HG03457 (cell line): Measurements from ENCODE around the gene SSNA1.

Source experiments
- ATAC-seq: cut with Tn5 transposase; IDR thresholded peaks from one replicate; pipeline ENCODE4 v1.9.1; 2021; ENCODE audit warnings: moderate number of reproducible peaks; ENCODE audit not compliant: unreplicated experiment

The SSNA1 gene

DNA sequence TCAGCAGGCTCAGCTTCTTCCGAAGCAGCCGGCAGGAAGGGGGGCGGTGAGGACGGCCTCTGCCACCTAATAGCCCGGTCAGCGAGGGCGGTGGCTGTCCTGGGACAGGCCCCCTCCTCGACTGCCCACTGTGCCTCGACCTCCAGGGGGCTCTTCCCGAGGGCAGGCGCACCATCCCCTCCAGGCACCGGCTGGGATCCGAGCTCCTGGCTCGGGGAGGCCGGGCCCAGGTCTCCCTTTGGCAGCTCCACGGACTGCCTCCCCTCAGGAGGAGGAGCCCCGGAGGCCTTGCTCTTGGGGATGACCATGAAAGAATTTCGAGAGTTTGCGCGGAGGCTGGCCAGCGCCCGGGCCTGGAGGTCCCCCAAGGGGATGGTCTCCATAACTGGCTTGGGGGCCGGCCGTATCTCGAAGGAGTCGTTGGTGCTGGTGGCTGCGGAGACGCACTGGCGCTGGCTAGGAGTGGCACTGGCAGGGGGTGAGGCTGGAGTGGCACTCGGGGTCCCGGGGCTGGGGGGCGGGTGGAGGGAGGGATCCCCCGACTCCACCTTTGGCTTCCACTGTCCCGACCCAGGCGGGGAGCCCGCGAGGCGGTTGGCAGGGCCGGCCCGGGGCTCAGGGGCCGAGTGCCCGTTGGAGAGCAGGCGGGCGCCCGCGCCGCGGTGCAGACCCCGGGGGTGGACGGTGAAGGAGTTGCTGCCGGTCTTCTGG lies 11.1 kb downstream of the SSNA1 start:
- ATAC-seq: no peak

DNA sequence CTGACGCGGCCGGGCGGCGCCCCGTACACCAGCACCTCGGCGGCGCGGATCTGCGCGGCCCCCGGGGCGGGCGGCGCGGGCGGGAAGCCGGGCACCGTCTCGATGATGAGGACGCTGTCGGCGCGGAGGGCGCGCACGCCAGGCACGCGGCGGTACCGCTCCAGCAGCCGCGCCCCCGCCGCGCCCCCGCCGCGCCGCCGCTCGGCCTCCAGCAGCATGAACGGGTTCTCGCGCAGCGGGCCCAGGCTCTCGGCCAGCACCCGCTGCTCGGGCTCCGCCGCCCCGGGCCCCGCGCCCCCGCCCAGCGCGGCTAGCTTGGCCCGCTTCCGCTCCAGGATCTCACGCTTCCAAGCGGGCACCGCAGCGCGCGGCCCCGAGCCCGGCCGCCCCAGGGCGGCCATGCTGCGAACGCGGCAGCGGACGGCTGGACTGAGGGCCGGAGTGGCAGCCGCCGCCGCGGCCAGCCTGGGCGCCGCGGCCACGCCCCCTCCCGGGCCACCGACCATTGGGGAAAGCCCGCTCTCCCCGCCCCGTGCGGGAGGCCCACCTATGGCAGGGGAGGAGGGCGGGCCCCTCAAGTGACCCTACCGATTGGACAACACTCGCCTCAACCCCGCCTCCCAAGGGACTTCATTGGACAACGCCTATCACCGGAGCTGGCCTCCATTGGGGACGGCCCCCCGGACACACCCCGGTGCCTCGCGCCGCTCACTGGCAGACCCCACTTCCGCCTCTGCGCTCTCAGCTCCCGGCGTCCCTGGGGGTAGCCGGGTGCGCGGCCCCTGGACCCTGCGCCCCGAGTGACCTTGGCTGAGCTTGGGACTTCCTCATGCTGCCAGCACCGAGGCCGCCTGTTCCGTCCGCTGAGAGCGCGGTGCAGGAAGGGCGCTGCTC lies 12.1 kb downstream of the SSNA1 start, which contains the start of gene TPRN:
Gene TPRN, minus strand, starts transcription at position 431 of the 894 bp plus-strand sequence. Its CDS starts 30 bp downstream, at position 401.
- peak; percentile 67 for ATAC-seq

DNA sequence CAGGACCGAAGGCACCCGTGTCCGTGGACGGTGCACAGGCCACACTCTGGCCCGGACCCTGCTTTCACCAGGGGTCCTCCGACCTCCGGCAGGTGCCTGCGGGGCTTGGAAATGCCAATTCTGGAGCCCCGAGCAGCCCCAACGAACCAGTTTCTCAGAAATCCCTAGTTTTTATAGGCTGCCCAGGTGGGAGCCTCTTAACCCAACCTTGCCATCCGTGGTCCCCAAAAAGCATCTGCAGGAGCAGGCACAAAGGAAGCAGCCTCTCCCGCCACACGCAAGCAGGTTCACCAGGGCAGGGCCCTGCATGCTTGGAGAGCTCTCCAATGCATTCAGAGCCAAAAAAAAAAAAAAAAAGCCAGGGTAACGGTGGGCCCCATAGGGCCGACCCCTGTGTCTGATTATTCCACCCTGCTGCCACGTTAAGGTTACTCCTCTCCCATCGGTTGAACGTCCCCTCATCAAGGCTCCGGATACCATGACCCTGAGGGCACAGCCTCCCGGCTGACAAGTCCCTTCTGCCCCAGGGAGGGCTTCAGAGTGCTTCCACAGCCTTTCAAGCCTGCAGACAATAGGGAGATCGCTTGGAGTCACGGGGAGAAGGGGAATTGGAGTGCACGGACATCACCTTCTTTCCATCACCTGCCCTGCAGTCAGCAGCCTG lies 12.9 kb downstream of the SSNA1 start:
- ATAC-seq: no peak

DNA sequence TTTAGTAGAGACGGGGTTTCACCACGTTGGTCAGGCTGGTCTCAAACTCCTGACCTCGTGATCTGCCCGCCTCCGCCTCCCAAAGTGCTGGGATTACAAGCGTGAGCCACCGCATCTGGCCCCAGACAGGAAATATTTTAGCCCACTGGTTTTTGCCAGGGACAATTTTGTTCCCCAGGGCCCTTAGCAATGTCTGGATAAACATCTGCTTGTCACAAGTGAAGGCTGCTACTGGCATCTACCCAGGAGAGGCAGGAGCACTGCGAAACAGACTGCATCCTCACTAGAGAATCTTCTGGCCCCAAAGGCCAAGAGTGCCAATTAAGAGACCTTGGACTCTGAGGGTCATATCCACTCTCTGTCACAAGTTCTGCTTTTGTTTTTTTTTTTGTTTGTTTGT lies 14.5 kb downstream of the SSNA1 start:
- ATAC-seq: no peak

DNA sequence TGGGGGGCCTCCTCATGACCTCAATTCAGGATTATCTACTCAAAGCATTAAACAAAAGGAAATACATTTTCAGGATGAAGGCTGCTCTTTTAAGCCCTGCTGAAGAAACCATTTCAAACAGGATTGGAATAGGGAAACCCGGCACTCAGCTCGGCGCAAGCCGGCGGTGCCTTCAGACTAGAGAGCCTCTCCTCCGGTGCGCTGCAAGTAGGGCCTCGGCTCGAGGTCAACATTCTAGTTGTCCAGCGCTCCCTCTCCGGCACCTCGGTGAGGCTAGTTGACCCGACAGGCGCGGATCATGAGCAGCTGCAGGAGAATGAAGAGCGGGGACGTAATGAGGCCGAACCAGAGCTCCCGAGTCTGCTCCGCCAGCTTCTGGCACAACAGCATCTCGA lies 16.3 kb downstream of the SSNA1 start:
- ATAC-seq: no peak

DNA sequence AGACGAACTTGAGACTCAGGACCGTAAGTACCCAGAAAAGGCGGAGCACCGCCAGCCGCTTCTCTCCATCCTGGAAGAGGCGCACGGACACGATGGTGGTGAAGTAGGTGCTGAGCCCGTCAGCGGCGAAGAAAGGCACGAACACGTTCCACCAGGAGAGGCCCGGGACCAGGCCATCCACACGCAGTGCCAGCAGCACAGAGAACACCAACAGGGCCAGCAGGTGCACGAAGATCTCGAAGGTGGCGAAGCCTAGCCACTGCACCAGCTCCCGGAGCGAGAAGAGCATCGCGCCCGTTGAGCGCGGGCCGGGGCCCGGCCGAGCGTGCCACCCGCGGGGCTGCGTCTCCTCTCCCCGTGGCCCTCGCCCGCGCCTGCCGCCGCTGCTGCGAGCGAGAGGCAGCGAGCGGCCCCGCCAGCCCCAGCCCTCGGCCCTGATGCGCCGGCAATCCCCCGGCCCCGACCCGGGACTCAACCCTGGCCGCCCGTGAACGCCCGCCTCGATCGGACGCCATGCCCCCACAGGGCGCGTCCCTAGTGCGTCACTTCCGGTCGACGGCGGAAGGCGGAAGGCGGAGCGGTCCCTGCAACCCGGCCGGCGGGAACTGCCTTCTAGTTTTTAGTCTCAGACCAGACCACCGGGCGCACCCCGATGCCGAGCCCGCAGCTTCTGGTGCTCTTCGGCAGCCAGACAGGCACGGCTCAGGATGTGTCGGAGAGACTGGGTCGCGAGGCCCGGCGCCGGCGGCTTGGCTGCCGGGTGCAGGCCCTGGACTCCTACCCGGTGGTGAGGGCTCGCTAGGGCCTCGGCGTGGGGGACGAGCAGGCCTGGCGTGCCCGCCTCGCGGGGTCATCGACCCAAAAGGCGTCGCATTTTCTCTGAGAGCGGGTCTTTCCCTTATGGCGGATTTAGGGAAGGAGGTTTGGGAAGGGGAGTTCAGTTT lies 16.9 kb downstream of the SSNA1 start, which contains the start of the genes NDOR1 and TMEM203:
Gene NDOR1, plus strand, starts transcription at position 575 of the 944 bp plus-strand sequence. Its CDS starts 78 bp downstream, at position 653.
Gene TMEM203, minus strand, starts transcription at position 523 of the 944 bp plus-strand sequence. Its CDS starts 234 bp downstream, at position 289.
- no peak for ATAC-seq

DNA sequence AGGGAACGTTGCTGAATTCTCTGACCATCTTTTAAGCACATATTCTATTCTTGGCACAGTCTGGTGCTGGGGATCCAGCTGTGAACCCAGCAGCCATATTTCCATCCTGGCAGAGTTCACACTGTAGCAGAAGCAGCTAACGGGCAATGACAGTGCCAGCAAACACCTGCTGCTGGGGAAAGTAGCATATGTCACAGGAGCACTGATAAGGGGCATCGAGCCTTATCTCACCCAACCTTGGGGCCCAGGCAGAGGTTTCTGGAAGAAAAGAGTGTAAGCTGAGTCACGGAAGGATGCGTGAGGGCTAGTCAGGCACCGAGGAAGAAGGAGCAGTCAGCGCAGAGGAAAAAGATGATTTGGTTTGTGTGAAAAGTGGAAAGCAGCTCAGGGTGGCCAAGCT lies 18.1 kb downstream of the SSNA1 start:
- no peak for ATAC-seq

DNA sequence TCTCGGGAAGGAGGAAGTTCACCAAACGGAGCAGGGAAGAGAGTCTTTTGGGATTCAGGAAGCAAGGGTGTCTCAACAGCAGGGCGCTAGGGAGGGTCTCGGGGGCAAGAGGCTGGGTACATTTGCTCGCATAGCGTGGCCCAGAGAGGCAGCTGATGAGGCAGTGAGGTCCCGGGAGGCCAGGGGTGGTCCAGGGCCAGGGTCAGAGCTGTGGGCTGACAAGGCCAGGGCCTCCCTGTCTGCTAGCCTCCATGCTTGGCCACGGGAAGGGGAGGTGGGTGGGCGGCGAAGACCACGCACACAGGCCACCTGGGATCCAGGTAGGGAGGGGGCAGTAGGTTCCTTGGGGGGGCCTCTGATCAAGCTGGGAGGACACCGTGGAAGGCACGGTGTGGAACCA lies 23.1 kb downstream of the SSNA1 start:
- no peak for ATAC-seq

DNA sequence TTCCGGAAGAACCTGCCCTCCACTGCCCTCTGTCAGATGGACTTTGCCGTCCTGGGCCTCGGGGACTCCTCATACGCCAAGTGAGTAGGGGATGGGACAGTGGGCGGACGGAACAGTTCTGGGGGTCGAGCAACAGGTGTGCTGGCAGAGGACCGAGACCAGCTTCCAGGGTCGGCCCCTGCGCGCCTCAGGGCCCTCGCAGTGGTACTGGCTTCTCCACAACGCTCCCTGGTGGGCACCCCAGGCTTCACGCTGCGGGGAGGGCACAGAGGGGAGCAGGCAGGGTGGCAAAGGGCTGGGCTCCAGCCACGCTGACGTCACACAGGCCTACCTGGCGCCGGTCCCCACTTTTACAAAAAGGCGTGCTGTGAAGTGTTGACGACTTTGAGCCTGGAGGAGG lies 24.0 kb downstream of the SSNA1 start:
- no peak for ATAC-seq

DNA sequence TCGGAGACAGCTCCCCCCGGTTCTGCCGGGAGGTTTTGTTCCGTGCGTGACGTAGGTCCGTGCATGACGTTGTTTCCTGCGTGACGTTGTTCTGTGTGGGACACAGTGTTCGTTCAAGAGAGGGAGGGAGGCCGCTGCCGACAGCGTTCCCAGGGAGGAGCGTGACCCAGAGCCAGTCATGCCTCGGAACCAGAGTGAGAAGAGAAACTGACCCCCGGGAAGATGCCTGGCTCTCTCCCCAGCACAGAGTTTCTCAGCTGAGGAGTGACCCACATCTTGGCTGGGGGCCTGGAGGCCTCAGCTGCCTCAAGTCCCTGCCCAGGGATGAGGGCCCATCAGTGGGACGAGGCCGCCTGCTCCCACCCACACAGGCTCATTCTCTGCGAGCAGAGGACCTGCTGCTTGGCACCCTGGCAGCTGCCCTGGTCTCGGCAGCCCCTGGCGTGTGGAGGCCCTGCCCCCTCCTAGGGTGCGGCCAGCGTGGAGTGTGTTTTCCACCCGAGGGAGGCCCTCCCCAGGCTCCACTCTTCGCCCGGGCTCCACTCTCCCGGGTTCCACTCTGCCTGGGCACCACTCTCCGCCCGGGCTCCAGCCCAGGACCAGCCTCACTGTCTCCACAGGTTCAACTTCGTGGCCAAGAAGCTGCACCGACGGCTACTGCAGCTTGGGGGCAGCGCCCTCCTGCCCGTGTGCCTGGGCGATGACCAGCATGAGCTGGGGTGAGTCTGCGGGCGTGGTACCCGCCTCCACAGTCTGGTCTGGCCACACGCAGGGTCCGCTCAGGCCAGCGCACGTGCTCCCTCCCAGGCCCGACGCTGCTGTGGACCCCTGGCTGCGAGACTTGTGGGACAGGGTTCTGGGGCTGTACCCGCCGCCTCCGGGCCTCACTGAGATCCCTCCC lies 24.9 kb downstream of the SSNA1 start:
- no peak for ATAC-seq

DNA sequence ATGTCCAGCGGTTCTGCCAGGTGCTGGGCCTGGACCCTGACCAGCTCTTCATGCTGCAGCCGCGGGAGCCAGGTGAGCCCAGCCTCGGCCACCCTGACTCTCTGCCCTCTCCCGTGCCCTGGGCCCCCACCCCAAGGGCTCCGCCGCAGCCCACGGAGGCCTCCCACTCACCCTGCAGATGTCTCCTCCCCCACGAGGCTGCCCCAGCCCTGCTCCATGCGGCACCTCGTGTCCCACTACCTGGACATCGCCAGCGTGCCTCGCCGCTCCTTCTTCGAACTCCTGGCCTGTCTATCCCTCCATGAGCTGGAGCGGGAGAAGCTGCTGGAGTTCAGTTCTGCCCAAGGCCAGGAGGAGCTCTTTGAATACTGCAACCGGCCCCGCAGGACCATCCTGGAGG lies 26.1 kb downstream of the SSNA1 start:
- ATAC-seq: no peak

DNA sequence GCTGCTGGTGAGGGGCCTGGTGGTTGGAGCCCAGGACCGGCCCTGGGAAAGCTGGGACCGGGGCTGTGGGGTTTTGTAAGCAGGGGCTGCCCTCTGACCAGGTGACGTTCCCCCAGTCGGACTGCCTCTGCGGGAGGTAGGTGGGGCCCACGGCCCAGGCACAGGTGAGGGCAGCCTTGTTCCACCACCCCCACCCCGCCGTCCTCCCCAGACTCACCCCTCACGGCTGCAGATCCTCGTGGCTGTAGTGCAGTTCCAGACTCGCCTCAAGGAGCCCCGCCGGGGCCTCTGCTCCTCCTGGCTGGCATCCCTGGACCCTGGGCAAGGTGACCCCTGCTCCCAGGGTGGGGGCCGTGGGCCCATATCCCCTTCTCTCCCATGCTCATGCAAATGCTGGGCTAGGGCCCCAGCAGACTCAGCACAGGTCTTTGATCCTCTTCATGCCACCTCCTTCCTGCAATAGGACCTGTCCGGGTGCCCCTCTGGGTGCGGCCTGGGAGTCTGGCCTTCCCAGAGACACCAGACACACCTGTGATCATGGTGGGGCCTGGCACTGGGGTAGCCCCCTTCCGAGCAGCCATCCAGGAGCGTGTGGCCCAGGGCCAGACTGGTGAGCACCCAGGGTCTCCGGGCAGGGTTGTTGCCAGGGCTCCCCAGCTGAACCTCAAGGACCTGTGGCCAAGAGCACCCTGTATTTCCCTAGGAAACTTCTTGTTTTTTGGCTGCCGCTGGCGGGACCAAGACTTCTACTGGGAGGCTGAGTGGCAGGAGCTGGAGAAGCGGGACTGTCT lies 26.9 kb downstream of the SSNA1 start:
- ATAC-seq: no peak

DNA sequence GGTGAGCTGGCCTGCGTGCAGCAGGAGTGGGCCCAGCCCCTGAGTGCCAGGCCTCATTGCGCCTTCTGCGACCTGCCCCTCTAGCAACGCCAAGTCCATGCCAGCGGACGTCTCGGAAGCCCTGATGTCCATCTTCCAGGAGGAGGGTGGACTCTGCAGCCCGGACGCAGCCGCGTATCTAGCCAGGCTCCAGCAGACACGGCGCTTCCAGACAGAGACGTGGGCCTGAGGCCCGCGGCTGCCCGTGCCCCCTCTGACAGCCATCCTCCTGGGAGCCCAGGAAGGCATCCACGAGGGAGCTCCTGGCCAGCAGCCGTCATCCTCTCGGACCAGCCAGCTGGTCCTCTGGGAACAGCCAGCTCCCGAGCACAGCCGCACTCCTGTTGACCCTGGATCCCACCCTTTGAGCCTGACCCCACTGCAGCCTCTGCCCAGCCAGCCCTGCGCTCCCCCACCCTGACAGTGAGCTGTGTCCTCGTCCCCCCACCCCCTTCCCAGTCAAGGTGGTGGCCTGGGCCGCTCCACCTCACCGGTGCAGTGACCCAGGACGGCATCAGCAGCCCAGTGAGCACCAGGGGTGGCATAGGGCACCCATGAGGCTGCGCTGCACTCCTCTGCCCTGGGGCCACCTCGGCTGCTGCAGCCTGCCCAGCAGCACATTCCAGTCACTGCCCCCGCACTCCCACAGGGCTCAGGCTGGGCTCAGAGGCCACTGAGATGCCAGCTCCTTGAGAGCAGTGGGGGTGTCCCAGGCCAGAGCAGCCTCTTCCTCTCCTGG lies 27.9 kb downstream of the SSNA1 start:
- no peak for ATAC-seq

DNA sequence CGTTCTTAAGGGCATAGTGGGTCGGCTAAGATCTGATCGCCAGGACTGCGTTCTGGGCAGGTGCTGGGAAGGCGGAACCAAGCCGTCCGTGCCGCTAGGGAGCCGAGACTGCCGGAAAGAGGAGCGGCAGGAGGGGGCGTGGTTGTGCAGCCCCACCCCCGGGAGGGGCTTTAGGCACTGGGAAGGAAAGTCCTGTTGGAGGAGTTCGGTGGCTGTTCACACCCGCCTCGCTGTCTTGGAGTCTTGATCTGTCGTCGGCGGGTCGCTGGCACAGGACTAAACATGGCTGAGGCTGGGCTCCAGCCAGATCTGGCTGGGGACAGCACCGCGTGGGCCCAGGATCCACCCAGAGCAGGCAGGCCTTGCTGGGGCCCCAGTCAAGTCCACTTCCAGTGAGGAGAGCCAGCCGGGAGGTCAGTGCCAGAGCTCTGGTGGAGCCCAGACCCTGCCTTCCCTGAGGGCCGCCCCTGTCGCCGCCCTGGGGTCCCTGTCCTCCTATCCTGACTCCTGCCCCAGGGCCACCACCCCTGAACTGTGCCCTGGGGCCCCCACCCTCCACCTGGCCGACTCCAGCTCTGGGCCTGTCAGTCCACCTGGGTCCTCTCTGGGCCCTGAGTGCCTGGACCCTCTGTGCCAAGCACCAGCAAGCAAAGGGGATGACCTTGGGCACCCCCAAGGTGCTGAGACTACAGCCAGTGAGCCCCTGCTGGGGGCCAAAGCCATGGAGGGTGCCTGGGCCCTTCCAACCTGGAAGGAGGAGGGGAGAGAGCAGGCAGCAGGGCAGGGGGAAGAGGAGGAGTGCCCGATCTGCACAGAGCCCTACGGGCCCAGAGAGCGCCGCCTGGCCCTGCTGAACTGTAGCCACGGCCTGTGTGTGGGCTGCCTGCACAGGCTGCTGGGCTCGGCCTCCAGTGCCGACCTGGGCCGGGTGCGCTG lies 29.1 kb downstream of the SSNA1 start:
- no peak for ATAC-seq

DNA sequence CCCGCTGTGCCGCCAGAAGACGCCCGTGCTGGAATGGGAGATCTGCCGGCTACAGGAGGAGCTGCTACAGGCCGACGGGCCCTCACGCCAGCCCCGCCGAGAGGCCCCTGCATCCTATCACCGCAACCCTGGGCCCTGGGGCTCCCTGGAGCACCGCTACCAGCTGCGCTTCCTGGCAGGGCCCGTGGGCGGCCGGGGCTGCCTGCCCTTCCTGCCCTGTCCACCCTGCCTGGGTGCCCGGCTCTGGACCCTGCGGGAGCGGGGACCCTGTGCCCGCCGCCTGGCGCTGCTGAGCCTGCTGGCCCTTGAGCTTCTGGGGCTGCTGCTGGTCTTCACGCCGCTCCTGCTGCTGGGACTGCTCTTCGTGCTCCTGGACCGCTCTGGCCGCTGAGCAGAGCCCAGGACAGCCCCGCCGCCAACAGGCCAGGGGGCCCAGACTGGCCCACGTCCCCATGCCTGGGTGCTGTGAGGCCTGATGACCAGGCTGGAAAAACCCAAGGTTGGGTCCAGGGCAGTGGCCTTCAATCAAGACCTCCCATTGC lies 29.8 kb downstream of the SSNA1 start:
- no peak for ATAC-seq

DNA sequence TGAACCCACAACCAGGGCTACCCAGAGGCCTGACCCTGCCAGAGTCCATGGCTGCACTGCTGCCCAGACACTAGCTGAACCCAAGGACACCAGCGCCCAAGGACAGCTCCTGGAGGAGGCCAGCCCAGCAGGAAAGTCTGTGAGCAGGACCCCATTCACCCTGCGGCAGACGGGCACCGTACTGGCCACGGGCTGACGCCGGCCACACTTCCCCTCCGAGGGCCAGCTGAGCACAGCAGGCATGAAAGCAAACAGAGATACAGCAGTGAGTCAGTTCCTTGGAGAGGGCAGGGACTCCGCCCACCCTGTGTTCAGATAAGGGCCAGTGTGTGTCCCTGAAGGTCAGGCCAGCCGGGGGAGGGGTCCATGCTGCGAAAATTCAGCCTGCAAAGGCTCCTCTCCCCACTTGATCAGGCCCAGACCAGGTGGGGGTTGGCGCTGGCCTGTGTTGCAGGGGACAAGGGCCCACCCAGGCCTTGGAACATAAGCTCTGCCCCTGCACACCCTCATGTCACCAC lies 30.3 kb downstream of the SSNA1 start:
- ATAC-seq: no peak
